HEK293 (cell line): ENCODE measurements around the gene ABHD12.
"Not testable (repeated sequence)": the region's sequence is repeated elsewhere in the genome, so short reads cannot be mapped to it uniquely, and the experiment has no call there.

ENCODE experiments used
- CTCF ChIA-PET: fragments of 350-600 bp; formaldehyde crosslinking; extraction: SDS; loops from one replicate; lab custom pipeline; 2021; ENCODE audit warnings: antibody characterized with exemption; lab: Yijun Ruan, JAX
- POLR2A ChIA-PET: fragments of 300-600 bp; formaldehyde crosslinking; extraction: SDS; loops from one replicate; lab custom pipeline; 2020; ENCODE audit warnings: antibody characterized with exemption, inconsistent platforms; lab: Yijun Ruan, JAX
- H3K27ac ChIP-seq: fragments of 200-500 bp; sonication (Bioruptor generic); 2 replicates; pipeline ENCODE4 v1.5.1; 2014; ENCODE audit warnings: low read depth, low read length, control low read depth, inconsistent platforms; ENCODE audit errors: extremely low read depth
- H3K36me3 ChIP-seq, 2 experiments: fragments of 200-500 bp in 1 of 2; sonication (Bioruptor generic) in 1 of 2; 1 replicate in 1 of 2; 2 replicates in 1 of 2; pipeline ENCODE4 v1.5.1; 2014 to 2017; ENCODE audit warnings: inconsistent platforms in 2 of 2, low read length in 2 of 2; ENCODE audit not compliant: control insufficient read depth in 2 of 2, insufficient read depth in 1 of 2
- H3K4me1 ChIP-seq: fragments of 200-500 bp; sonication (Bioruptor generic); 2 replicates; pipeline ENCODE4 v1.5.1; 2014; ENCODE audit warnings: mild to moderate bottlenecking, low read length, inconsistent platforms; ENCODE audit not compliant: control insufficient read depth, insufficient read depth
- H3K4me3 ChIP-seq: 2 replicates; pipeline ENCODE4 v1.5.1; 2011; ENCODE audit warnings: low read depth, mild to moderate bottlenecking, control low read depth, low read length, moderate library complexity
- H3K9me3 ChIP-seq: fragments of 200-500 bp; sonication (Bioruptor generic); 2 replicates; pipeline ENCODE4 v1.5.1; 2014; ENCODE audit warnings: low read depth, low read length, inconsistent platforms; ENCODE audit not compliant: control insufficient read depth, insufficient read depth
- BCL11B ChIP-seq: fragments of 450-650 bp; formaldehyde crosslinking; IDR thresholded peaks from 2 replicates; pipeline ENCODE4 v1.5.1; 2016; ENCODE audit warnings: low read depth, missing biosample characterization, missing genetic modification characterization
- SALL2 ChIP-seq: fragments of 450-650 bp; formaldehyde crosslinking; IDR thresholded peaks from 2 replicates; pipeline ENCODE4 v1.5.0; 2017; ENCODE audit warnings: missing biosample characterization, mild to moderate bottlenecking, missing genetic modification characterization, borderline replicate concordance
- SCRT1 ChIP-seq: fragments of 450-650 bp; formaldehyde crosslinking; IDR thresholded peaks from 2 replicates; pipeline ENCODE4 v1.5.1; 2016; ENCODE audit warnings: missing biosample characterization, missing genetic modification characterization, borderline replicate concordance
- SCRT2 ChIP-seq: fragments of 450-650 bp; formaldehyde crosslinking; IDR thresholded peaks from 2 replicates; pipeline ENCODE4 v1.5.1; 2016; ENCODE audit warnings: missing biosample characterization, missing genetic modification characterization
- SETDB1 ChIP-seq: IDR thresholded peaks from one replicate; pipeline ENCODE4 v1.6.1; 2017; ENCODE audit warnings: mild to moderate bottlenecking, low read length, moderate library complexity, mixed read lengths; ENCODE audit not compliant: insufficient read length
- TRIM28 ChIP-seq: IDR thresholded peaks from 2 replicates; pipeline ENCODE4 v1.6.1; 2011; ENCODE audit warnings: low read length, control low read depth, borderline replicate concordance
- YY1 ChIP-seq: fragments of 450-650 bp; formaldehyde crosslinking; IDR thresholded peaks from 2 replicates; pipeline ENCODE4 v1.5.1; 2018; ENCODE audit warnings: missing biosample characterization, missing genetic modification characterization
- ZBTB1 ChIP-seq: fragments of 450-650 bp; formaldehyde crosslinking; IDR thresholded peaks from 2 replicates; pipeline ENCODE4 v1.5.1; 2016; ENCODE audit warnings: missing biosample characterization, missing genetic modification characterization
- ZBTB17 ChIP-seq: fragments of 450-650 bp; formaldehyde crosslinking; IDR thresholded peaks from 2 replicates; pipeline ENCODE4 v1.5.1; 2016; ENCODE audit warnings: missing biosample characterization, missing genetic modification characterization
- ZBTB20 ChIP-seq: fragments of 450-650 bp; formaldehyde crosslinking; IDR thresholded peaks from 2 replicates; pipeline ENCODE4 v1.5.1; 2016; ENCODE audit warnings: missing biosample characterization, missing genetic modification characterization
- ZNF114 ChIP-seq: fragments of 450-650 bp; formaldehyde crosslinking; IDR thresholded peaks from 2 replicates; pipeline ENCODE4 v1.5.0; 2017; ENCODE audit warnings: missing biosample characterization, missing genetic modification characterization
- ZNF146 ChIP-seq: fragments of 450-650 bp; formaldehyde crosslinking; IDR thresholded peaks from 2 replicates; pipeline ENCODE4 v1.5.1; 2016; ENCODE audit warnings: missing biosample characterization, missing genetic modification characterization
- ZNF274 ChIP-seq, 2 experiments: fragments of 200-500 bp in 1 of 2; fragments of 450-650 bp in 1 of 2; sonication (Bioruptor generic) in 1 of 2; formaldehyde crosslinking in 1 of 2; IDR thresholded peaks; 2 replicates each; pipeline versions ENCODE4 v1.5.1 to v1.6.1; 2014 to 2016; ENCODE audit warnings: borderline replicate concordance in 1 of 2, inconsistent platforms in 1 of 2, low read length in 1 of 2, missing biosample characterization in 1 of 2, missing genetic modification characterization in 1 of 2
- ZNF324 ChIP-seq: fragments of 450-650 bp; formaldehyde crosslinking; IDR thresholded peaks from 2 replicates; pipeline ENCODE4 v1.5.1; 2016; ENCODE audit warnings: missing biosample characterization, missing genetic modification characterization
- ZNF341 ChIP-seq: fragments of 450-650 bp; formaldehyde crosslinking; IDR thresholded peaks from 2 replicates; pipeline ENCODE4; 2016; ENCODE audit warnings: low read depth, missing biosample characterization, missing genetic modification characterization
- ZNF350 ChIP-seq: fragments of 450-650 bp; formaldehyde crosslinking; IDR thresholded peaks from 2 replicates; pipeline ENCODE4 v1.5.0; 2017; ENCODE audit warnings: missing biosample characterization, mild to moderate bottlenecking, missing genetic modification characterization
- ZNF37A ChIP-seq: fragments of 450-650 bp; IDR thresholded peaks from 2 replicates; pipeline ENCODE4 v1.5.1; 2018; ENCODE audit warnings: missing biosample characterization, missing genetic modification characterization
- ZNF394 ChIP-seq: fragments of 450-650 bp; formaldehyde crosslinking; IDR thresholded peaks from 2 replicates; pipeline ENCODE4 v1.5.1; 2016; ENCODE audit warnings: missing biosample characterization, missing genetic modification characterization, mild to moderate bottlenecking, moderate library complexity, borderline replicate concordance
- ZNF404 ChIP-seq: fragments of 450-650 bp; formaldehyde crosslinking; IDR thresholded peaks from 2 replicates; pipeline ENCODE4 v1.5.1; 2017; ENCODE audit warnings: missing biosample characterization, missing genetic modification characterization
- ZNF571 ChIP-seq: fragments of 450-650 bp; formaldehyde crosslinking; IDR thresholded peaks from 2 replicates; pipeline ENCODE4 v1.5.0; 2017; ENCODE audit warnings: missing biosample characterization, missing genetic modification characterization
- ZNF585B ChIP-seq: fragments of 450-650 bp; formaldehyde crosslinking; IDR thresholded peaks from 2 replicates; pipeline ENCODE4 v1.5.1; 2016; ENCODE audit warnings: missing biosample characterization, missing genetic modification characterization
- ZNF792 ChIP-seq: fragments of 450-650 bp; formaldehyde crosslinking; IDR thresholded peaks from 2 replicates; pipeline ENCODE4 v1.5.1; 2016; ENCODE audit warnings: missing biosample characterization, missing genetic modification characterization
- TF ChIP-seq, protein P1 (sequence below): fragments of 450-650 bp; formaldehyde crosslinking; IDR thresholded peaks from 2 replicates; pipeline ENCODE4 v1.5.1; 2017; ENCODE audit warnings: missing biosample characterization, missing genetic modification characterization
- TF ChIP-seq, protein P2 (sequence below): fragments of 450-650 bp; formaldehyde crosslinking; IDR thresholded peaks from 2 replicates; pipeline ENCODE4 v1.5.1; 2017; ENCODE audit warnings: missing biosample characterization, missing genetic modification characterization
- TF ChIP-seq, protein P3 (sequence below): fragments of 450-650 bp; formaldehyde crosslinking; IDR thresholded peaks from 2 replicates; pipeline ENCODE4 v1.5.1; 2016; ENCODE audit warnings: missing biosample characterization, missing genetic modification characterization

The ABHD12 gene

DNA sequence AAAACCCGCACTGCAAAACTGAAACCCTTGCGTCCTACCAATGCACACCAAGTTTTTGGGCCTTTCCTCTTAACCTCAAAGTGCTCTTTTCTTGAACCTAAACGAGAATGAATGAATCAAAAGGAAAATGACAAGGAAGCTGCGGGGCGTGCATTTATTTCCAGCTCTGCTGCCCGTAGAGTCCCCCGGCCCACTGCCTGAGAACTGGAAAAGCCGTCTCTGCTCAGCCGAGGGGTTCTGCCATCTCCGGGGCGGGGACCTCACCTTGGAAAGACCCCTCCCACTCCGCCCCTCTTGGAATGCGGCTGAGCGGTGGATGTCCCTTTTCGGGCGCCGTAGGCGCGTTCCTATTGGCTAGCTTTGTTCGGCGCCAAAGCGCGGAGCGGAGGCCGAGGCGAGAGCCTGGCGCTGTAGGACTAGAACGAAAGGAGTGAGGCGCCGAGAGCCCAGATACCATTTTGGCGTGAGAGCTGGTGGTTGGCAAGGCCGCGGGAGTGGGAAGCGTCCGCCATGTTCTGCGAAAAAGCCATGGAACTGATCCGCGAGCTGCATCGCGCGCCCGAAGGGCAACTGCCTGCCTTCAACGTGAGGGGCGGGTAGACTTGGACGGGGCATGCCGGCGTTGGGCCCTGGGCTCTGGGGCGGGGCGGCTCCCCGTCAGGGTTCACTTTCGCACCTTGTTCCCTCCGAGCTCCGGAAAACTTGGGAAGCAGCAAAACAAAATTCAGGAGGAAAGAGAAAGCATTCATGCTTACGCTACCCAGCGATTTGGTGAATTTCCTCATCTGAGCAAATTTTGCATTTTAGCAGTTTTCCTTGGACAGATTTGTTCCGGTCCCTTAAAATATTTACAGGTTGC is 16.9 kb upstream of the ABHD12 start, which contains the start of gene GINS1 (continued):
- TF ChIP-seq ZBTB17 (tag by site-specific recombination) (peak; percentile 93), ZNF571 (tag by site-specific recombination) (no peak), ZNF585B (tag by site-specific recombination) (no peak), YY1 (tag by site-specific recombination) (peak; percentile 90), ZNF324 (tag by site-specific recombination) (peak; percentile 69; the same call in 1 of the 2 replicates), ZNF792 (tag by site-specific recombination) (no peak), ZNF114 (tag by site-specific recombination) (no peak), ZNF37A (no peak), ZNF350 (tag by site-specific recombination) (no peak), SALL2 (no peak), ZNF146 (tag by site-specific recombination) (no peak), ZNF341 (tag by site-specific recombination) (no peak), ZBTB20 (peak; percentile 78), ZNF394 (peak; percentile 51; the same call in 1 of the 2 replicates), ZNF274 (IDR thresholded peaks at IDR 0.05; ENCODE audit: low read length) (no peak), ZNF274 (tag by site-specific recombination; IDR thresholded peaks at IDR 0.05; ENCODE audit: borderline replicate concordance) (no peak), ZNF404 (no peak)
- TF ChIP-seq, protein P1, sequence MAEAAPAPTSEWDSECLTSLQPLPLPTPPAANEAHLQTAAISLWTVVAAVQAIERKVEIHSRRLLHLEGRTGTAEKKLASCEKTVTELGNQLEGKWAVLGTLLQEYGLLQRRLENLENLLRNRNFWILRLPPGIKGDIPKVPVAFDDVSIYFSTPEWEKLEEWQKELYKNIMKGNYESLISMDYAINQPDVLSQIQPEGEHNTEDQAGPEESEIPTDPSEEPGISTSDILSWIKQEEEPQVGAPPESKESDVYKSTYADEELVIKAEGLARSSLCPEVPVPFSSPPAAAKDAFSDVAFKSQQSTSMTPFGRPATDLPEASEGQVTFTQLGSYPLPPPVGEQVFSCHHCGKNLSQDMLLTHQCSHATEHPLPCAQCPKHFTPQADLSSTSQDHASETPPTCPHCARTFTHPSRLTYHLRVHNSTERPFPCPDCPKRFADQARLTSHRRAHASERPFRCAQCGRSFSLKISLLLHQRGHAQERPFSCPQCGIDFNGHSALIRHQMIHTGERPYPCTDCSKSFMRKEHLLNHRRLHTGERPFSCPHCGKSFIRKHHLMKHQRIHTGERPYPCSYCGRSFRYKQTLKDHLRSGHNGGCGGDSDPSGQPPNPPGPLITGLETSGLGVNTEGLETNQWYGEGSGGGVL: peak; percentile 83
- TF ChIP-seq, protein P2, sequence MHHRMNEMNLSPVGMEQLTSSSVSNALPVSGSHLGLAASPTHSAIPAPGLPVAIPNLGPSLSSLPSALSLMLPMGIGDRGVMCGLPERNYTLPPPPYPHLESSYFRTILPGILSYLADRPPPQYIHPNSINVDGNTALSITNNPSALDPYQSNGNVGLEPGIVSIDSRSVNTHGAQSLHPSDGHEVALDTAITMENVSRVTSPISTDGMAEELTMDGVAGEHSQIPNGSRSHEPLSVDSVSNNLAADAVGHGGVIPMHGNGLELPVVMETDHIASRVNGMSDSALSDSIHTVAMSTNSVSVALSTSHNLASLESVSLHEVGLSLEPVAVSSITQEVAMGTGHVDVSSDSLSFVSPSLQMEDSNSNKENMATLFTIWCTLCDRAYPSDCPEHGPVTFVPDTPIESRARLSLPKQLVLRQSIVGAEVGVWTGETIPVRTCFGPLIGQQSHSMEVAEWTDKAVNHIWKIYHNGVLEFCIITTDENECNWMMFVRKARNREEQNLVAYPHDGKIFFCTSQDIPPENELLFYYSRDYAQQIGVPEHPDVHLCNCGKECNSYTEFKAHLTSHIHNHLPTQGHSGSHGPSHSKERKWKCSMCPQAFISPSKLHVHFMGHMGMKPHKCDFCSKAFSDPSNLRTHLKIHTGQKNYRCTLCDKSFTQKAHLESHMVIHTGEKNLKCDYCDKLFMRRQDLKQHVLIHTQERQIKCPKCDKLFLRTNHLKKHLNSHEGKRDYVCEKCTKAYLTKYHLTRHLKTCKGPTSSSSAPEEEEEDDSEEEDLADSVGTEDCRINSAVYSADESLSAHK (tag by site-specific recombination): peak; percentile 27; the same call in 1 of the 2 replicates
- TF ChIP-seq, protein P3, sequence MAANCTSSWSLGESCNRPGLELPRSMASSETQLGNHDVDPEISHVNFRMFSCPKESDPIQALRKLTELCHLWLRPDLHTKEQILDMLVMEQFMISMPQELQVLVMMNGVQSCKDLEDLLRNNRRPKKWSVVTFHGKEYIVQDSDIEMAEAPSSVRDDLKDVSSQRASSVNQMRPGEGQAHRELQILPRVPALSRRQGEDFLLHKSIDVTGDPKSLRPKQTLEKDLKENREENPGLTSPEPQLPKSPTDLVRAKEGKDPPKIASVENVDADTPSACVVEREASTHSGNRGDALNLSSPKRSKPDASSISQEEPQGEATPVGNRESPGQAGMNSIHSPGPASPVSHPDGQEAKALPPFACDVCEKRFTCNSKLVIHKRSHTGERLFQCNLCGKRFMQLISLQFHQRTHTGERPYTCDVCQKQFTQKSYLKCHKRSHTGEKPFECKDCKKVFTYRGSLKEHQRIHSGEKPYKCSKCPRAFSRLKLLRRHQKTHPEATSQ: peak; percentile 38; the same call in 1 of the 2 replicates

DNA sequence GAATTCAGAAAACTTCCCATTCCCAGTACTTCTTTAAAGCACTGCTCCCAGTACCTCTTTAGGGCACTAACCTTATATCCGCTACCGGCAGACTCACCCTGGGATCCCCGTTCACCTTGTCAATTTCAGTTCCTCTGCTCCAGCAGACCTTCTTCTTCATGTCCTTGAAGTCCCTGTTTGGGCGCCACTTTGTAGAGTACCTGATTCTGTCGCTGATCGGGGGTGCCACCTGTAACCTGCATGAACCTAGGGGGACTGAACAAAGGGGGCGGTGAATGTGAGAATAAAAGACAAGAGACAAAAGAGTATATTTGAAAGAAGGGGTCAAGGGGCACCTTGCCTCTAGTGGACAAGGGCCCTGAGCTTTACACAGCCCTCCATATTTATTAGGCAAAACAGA is 11.9 kb upstream of the ABHD12 start:
- no peaks in the 10 kb centered on the region for H3K9me3 ChIP-seq
- CTCF ChIA-PET: interaction anchor here (0.6 kb wide), 1 partner anchor 183 kb away, joined by 6 read pairs; no protein-coding TSS in a partner anchor
- H3K36me3 ChIP-seq: no peaks in the 10 kb centered on the region
- no peaks in the 10 kb centered on the region for H3K4me1 ChIP-seq
- no peak overlapping the region for H3K4me3 ChIP-seq
- POLR2A ChIA-PET: no interaction called here
- peak; percentile 83 for TF ChIP-seq SCRT2 (tag by site-specific recombination)
- TF ChIP-seq TRIM28: peak; percentile 33; the same call in 1 of the 2 replicates
- peak; percentile 76 for TF ChIP-seq SETDB1
- TF ChIP-seq BCL11B (tag by site-specific recombination): no peak
- no peak for TF ChIP-seq ZBTB1 (tag by site-specific recombination)
- TF ChIP-seq SCRT1 (tag by site-specific recombination): 0 out of 2 replicates have a peak, but pooled peaks have one; percentile 26
- TF ChIP-seq ZNF394: peak; percentile 96
- no peak overlapping the region for H3K27ac ChIP-seq

DNA sequence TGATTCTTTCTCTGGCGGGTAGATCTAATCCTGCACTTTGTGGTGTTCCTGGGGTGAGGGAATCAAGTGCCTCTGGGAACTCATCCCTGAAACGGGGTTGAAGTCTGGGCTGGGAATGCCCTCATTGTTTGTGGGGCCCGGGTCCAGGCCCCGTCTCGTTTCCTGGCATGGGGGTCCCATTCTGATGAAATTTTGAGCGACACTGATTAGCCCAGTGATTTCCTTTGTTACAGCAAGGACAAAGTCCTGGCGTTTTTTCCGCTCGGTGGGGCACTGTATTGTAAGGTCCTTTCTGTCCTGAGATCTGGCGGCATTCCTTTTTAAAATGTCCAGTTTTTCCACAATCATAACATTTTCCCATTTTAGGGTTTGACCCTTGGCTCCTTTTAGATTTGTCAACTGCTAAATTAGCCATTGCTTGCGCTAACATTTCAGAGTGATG is 9.7 kb upstream of the ABHD12 start:
- CTCF ChIA-PET: interaction anchor here (1.1 to 4.5 kb wide), 7 partner anchors 58 to 406 kb away, joined by 3 to 47 read pairs (median 9); no protein-coding TSS in a partner anchor
- H3K4me3 ChIP-seq, POLR2A ChIA-PET, H3K36me3 ChIP-seq, H3K4me1 ChIP-seq, H3K9me3 ChIP-seq, H3K27ac ChIP-seq: not testable (repeated sequence)
